GM23248 (cell line): ENCODE measurements around the gene ACER3. TPM values are rescaled to one million over a fixed set of nuclear protein-coding genes. Genes with fewer than 3 reads are reported as not detected.
"Not testable (repeated sequence)": the region's sequence is repeated elsewhere in the genome, so short reads cannot be mapped to it uniquely, and the experiment has no call there.

Source experiments
- DNase-seq: peaks from one replicate; pipeline ENCODE4 v3.0.0-alpha.2; 2015
- H2AFZ ChIP-seq: fragments of 200-600 bp; sonication (generic); 2 replicates; pipeline ENCODE4 v1.6.1; 2016; ENCODE audit warnings: antibody characterized with exemption
- H3F3A ChIP-seq: fragments of 200-600 bp; sonication (generic); 2 replicates; pipeline ENCODE4 v1.6.1; 2016; ENCODE audit warnings: mild to moderate bottlenecking, antibody characterized with exemption, mixed run types; ENCODE audit not compliant: insufficient read depth
- H3K27ac ChIP-seq: fragments of 200-600 bp; sonication (generic); 2 replicates; pipeline ENCODE4 v1.5.1; 2016; ENCODE audit warnings: mild to moderate bottlenecking
- H3K27me3 ChIP-seq: fragments of 200-600 bp; sonication (generic); replicated peaks from 2 replicates; pipeline ENCODE4 v1.6.1; 2016; ENCODE audit warnings: mild to moderate bottlenecking; ENCODE audit not compliant: insufficient read depth
- H3K36me3 ChIP-seq: fragments of 200-600 bp; sonication (generic); 2 replicates; pipeline ENCODE4 v1.6.1; 2016; ENCODE audit warnings: low read depth, mild to moderate bottlenecking
- H3K4me1 ChIP-seq: fragments of 200-600 bp; sonication (generic); 2 replicates; pipeline ENCODE4 v1.6.1; 2016; ENCODE audit warnings: mild to moderate bottlenecking; ENCODE audit not compliant: insufficient read depth
- H3K4me2 ChIP-seq: fragments of 200-600 bp; sonication (generic); one replicate; pipeline ENCODE4 v1.6.1; 2016; ENCODE audit warnings: mild to moderate bottlenecking; ENCODE audit not compliant: unreplicated experiment
- H3K4me3 ChIP-seq: fragments of 200-600 bp; sonication (generic); 2 replicates; pipeline ENCODE4 v1.5.1; 2016; ENCODE audit warnings: mild to moderate bottlenecking
- H3K79me2 ChIP-seq: fragments of 200-600 bp; sonication (generic); 2 replicates; pipeline ENCODE4 v1.6.1; 2016; ENCODE audit warnings: mild to moderate bottlenecking; ENCODE audit not compliant: insufficient read depth
- H3K9ac ChIP-seq: fragments of 200-600 bp; sonication (generic); 2 replicates; pipeline ENCODE4 v1.6.1; 2016; ENCODE audit warnings: mild to moderate bottlenecking
- H3K9me2 ChIP-seq: fragments of 200-600 bp; sonication (generic); 2 replicates; pipeline ENCODE4 v1.6.1; 2016; ENCODE audit warnings: mixed run types, mild to moderate bottlenecking, moderate library complexity; ENCODE audit not compliant: insufficient read depth
- H3K9me3 ChIP-seq: fragments of 200-600 bp; sonication (generic); one replicate; pipeline ENCODE4 v1.6.1; 2017; ENCODE audit warnings: low read depth
- H4K20me1 ChIP-seq: fragments of 200-600 bp; sonication (generic); 2 replicates; pipeline ENCODE4 v1.6.0; 2016; ENCODE audit not compliant: insufficient read depth
- EZH2 ChIP-seq: fragments of 200-600 bp; sonication (generic); IDR thresholded peaks from 2 replicates; pipeline ENCODE4 v1.6.1; 2018; ENCODE audit warnings: antibody characterized with exemption, mild to moderate bottlenecking; ENCODE audit not compliant: insufficient read depth, poor library complexity, severe bottlenecking
- EZH2phosphoT487 ChIP-seq: fragments of 200-600 bp; sonication (generic); IDR thresholded peaks from 2 replicates; pipeline ENCODE4 v1.6.1; 2018; ENCODE audit warnings: antibody characterized with exemption, moderate library complexity, mild to moderate bottlenecking, low read depth; ENCODE audit not compliant: insufficient read depth
- WGBS, 2 experiments: methylation state at CpG; one replicate each; pipeline ENCODE4 v1.1.6; 2015 to 2017; ENCODE audit warnings: low lambda C conversion rate in 2 of 2, low coverage in 1 of 2; ENCODE audit errors: missing lambda C conversion rate in 2 of 2; 5-methylcytosine and 5-hydroxymethylcytosine counted together
- in situ Hi-C: fragments of 300-500 bp; cut with MboI; formaldehyde crosslinking; loops from 2 replicates; pipeline ENCODE4 v1.15.0; 2020
- polyA plus RNA-seq: library from polyadenylated mRNA; unstranded; fragments of >200 nt; fragmentation: Nextera tagmentation; extraction: Ambion mirVana; gene quantifications from 2 replicates; pipeline ENCODE4 v1.2.1, GENCODE V29; 2016
- total RNA-seq: library from RNA; depleted of rRNA; stranded (reverse); fragments of >200 nt; shearing (Covaris generic); gene quantifications from 2 replicates; pipeline ENCODE4 v1.2.3, GENCODE V29; 2014

The ACER3 gene
- total and polyA plus RNA-seq, 2 experiments from 2014 or later: 9.1 to 10.2 TPM

DNA sequence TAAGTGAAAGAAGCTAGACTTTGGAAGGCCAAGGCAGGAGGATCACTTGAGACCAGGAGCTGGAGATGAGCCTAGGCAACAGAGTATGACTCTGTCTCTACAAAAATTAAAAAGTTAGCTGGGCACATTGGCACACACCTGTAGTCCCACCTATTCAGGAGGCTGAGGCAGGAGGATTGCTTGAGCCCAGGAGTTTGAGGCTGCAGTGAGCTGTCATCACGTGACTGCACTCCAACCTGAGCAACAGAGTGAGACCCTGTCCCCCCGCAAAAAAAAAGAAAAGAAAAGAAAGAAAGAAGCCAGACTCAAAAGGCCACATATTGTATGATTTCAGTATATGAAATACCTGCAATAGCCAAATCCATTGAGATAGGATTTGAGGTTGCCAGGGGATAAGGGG is 198.2 kb downstream of the ACER3 start:
- Histone ChIP-seq H3K4me2 (no peak overlapping the region), H3K9me2 (no peaks in the 10 kb centered on the region), H3K4me1 (no peaks in the 10 kb centered on the region), H3K79me2 (no peaks in the 10 kb centered on the region), H3K27ac (no peak overlapping the region), H3K27me3 (no peaks in the 10 kb centered on the region), H3K4me3 (no peak overlapping the region), H4K20me1 (no peaks in the 10 kb centered on the region), H2AFZ (no peak overlapping the region), H3K9me3 (no peaks in the 10 kb centered on the region), H3K36me3 (no peaks in the 10 kb centered on the region), H3F3A (no peaks in the 10 kb centered on the region), H3K9ac (no peak overlapping the region)
- WGBS, 2 experiments: 55 to 63% methylated on average over 2 of the region's 2 CpGs
- no peak for DNase-seq
- TF ChIP-seq EZH2 (no peak), EZH2phosphoT487 (no peak)
- in situ Hi-C loops: no loop called here

DNA sequence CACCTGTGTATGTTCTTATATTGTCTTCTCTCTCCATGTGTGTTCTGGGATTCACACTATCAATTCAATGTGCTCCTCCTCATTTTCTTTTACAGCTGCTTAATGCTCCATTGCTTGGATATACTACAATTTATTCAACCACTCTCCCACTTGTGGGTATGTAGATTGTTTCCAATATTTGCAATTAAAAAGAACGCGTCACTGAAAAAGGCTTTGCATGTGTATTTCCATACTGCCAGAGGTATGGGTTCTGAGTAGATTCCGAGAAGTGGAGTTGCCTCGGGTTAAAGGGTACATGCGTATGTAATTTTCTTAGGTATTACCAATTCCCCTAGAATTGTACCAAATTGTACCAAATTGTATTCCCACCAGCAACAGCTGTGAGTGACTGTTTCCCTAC is 199.1 kb downstream of the ACER3 start:
- WGBS, 2 experiments: 77 to 82% methylated on average over 5 of the region's 5 CpGs
- in situ Hi-C loops: no loop called here
- DNase-seq: no peak

DNA sequence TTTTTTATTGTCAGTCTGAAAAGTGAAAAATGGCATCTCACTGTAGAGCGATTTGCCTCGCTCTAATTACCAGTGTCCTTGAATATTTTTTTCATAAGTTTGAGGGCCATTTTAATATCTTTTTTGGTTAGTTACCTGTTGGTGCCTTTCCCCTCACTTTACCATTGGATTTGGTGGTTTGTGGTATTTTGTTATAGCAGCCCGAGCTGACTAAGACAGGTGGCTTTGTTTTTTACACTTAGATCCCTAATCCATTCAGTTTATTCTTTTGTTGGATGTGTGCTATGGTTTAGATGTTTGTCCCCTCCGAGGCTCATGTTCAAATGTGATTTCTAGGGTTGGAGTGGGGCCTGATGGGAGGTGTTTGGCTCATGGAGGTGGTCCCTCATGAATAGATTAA is 199.5 kb downstream of the ACER3 start:
- Histone ChIP-seq H3K9ac (no peak overlapping the region), H3K4me2 (no peak overlapping the region), H3K9me2 (no peaks in the 10 kb centered on the region), H4K20me1 (no peaks in the 10 kb centered on the region), H3K4me3 (no peak overlapping the region), H3K27me3 (no peaks in the 10 kb centered on the region), H3K27ac (no peak overlapping the region), H3F3A (no peaks in the 10 kb centered on the region), H3K36me3 (no peaks in the 10 kb centered on the region), H3K4me1 (no peaks in the 10 kb centered on the region), H2AFZ (no peak overlapping the region), H3K9me3 (no peaks in the 10 kb centered on the region), H3K79me2 (no peaks in the 10 kb centered on the region)
- TF ChIP-seq EZH2phosphoT487: no peak
- TF ChIP-seq EZH2: no peak
- no peak for DNase-seq
- 62 to 67% methylated on average over 4 of the region's 4 CpGs for WGBS, 2 experiments
- in situ Hi-C loops: no loop called here

More for the DNA sequence above, 199.1 kb downstream of the ACER3 start:
- Histone ChIP-seq H2AFZ (no peak overlapping the region), H3K4me1 (no peaks in the 10 kb centered on the region), H3K4me2 (no peak overlapping the region), H3K9me3 (no peaks in the 10 kb centered on the region), H3K79me2 (no peaks in the 10 kb centered on the region), H3K36me3 (no peaks in the 10 kb centered on the region), H3K4me3 (no peak overlapping the region), H3K27me3 (no peaks in the 10 kb centered on the region), H3K27ac (no peak overlapping the region), H4K20me1 (no peaks in the 10 kb centered on the region), H3K9ac (no peak overlapping the region), H3K9me2 (no peaks in the 10 kb centered on the region), H3F3A (no peaks in the 10 kb centered on the region)
- no peak for TF ChIP-seq EZH2
- TF ChIP-seq EZH2phosphoT487: no peak

DNA sequence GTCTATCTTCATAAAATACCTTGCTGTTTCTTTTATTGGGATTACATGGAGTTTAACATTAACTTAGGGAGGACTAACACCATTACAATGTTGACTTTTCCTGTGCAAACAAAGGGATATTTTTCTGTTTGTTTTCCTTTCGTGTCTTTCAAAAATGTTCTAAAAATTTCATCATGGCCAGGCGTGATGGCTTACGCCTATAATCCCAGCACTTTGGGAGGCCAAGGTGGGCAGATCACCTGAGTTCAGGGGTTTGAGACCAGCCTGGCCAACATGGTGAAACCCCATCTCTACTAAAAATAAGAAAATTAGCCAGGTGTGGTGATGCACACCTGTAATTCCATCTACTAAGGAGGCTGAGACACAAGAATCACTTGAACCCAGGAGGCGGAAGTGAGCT is 200.5 kb downstream of the ACER3 start:
- H3K9me3 ChIP-seq, H3K9ac ChIP-seq, DNase-seq, in situ Hi-C loops, H3K4me2 ChIP-seq, H4K20me1 ChIP-seq, H3K9me2 ChIP-seq, H3K27ac ChIP-seq, H3K79me2 ChIP-seq, H3F3A ChIP-seq, H2AFZ ChIP-seq, H3K4me1 ChIP-seq, H3K36me3 ChIP-seq, H3K27me3 ChIP-seq, H3K4me3 ChIP-seq: not testable (repeated sequence)
- WGBS, 2 experiments: 61 to 68% methylated on average over 4 of the region's 4 CpGs

DNA sequence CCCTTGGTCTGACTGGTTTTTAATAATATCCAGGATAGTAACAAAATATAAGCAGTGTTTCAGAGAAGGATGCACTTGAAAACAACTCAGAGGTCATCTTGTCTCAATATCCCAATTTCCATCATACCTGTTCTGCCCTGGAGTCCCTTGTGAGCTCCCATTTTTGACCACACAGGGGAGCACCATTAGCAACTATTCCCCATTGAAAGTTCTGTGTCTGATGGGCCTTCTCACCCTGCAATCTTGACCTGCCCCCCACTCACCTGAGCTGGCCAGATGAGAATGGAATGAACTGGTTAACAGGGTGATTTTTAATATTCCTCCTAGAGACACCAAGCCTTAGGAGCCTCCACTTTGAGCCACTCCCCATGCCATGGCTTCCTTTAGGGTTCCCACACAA is 202.2 kb downstream of the ACER3 start:
- Histone ChIP-seq H3K27ac (no peak overlapping the region), H3K36me3 (no peaks in the 10 kb centered on the region), H2AFZ (no peak overlapping the region), H3K4me1 (0 out of 2 replicates have a peak, but pooled peaks cover 4% of the 10 kb centered on the region), H3K4me3 (no peak overlapping the region), H3F3A (0 out of 2 replicates have a peak, but pooled peaks cover 4% of the 10 kb centered on the region), H3K27me3 (no peaks in the 10 kb centered on the region), H3K4me2 (no peak overlapping the region), H3K79me2 (peaks cover 10% of the 10 kb centered on the region), H3K9ac (no peak overlapping the region), H4K20me1 (no peaks in the 10 kb centered on the region), H3K9me3 (no peaks in the 10 kb centered on the region), H3K9me2 (no peaks in the 10 kb centered on the region)
- TF ChIP-seq EZH2: no peak
- no peak for TF ChIP-seq EZH2phosphoT487
- DNase-seq: no peak
- in situ Hi-C loops: no loop called here
